ENCODE results near the gene MYO1H.

DNA sequence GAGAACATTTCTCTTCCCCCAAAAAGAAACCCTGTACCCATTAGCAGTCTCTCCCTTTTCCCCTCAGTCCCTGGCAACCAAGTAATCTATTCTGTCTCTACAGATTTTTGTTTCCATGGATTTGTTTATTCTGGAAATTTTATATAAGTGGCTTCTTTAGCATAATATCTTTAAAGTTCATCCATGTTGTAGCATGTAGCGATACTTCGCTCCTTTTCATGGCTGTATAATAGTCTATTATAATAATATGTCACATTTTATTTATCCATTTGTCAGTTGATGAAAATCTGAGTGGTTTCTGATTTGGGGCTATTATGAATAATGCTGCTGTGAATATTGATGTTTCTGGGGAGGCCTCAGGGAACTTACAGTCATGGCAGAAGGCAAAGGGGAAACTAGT is 12.8 kb upstream of the MYO1H start:
- TF ChIP-seq ZZZ3 (CRISPR knock-in tag; IDR thresholded peaks at IDR 0.05; ENCODE audit: borderline replicate concordance): no peak
- no peak for TF ChIP-seq ZNF18 (CRISPR knock-in tag; IDR thresholded peaks at IDR 0.05; ENCODE audit: insufficient replicate concordance)
- no peak for TF ChIP-seq BRCA1 (CRISPR knock-in tag; IDR thresholded peaks at IDR 0.05)
- TF ChIP-seq KAT8 (CRISPR knock-in tag; IDR thresholded peaks at IDR 0.05): no peak
- TF ChIP-seq MTA1 (CRISPR knock-in tag; IDR thresholded peaks at IDR 0.05; ENCODE audit: borderline replicate concordance): no peak
- TF ChIP-seq, protein P1, sequence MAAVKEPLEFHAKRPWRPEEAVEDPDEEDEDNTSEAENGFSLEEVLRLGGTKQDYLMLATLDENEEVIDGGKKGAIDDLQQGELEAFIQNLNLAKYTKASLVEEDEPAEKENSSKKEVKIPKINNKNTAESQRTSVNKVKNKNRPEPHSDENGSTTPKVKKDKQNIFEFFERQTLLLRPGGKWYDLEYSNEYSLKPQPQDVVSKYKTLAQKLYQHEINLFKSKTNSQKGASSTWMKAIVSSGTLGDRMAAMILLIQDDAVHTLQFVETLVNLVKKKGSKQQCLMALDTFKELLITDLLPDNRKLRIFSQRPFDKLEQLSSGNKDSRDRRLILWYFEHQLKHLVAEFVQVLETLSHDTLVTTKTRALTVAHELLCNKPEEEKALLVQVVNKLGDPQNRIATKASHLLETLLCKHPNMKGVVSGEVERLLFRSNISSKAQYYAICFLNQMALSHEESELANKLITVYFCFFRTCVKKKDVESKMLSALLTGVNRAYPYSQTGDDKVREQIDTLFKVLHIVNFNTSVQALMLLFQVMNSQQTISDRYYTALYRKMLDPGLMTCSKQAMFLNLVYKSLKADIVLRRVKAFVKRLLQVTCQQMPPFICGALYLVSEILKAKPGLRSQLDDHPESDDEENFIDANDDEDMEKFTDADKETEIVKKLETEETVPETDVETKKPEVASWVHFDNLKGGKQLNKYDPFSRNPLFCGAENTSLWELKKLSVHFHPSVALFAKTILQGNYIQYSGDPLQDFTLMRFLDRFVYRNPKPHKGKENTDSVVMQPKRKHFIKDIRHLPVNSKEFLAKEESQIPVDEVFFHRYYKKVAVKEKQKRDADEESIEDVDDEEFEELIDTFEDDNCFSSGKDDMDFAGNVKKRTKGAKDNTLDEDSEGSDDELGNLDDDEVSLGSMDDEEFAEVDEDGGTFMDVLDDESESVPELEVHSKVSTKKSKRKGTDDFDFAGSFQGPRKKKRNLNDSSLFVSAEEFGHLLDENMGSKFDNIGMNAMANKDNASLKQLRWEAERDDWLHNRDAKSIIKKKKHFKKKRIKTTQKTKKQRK (IDR thresholded peaks at IDR 0.05; ENCODE audit: low read length): no peak
- TF ChIP-seq, protein P2, sequence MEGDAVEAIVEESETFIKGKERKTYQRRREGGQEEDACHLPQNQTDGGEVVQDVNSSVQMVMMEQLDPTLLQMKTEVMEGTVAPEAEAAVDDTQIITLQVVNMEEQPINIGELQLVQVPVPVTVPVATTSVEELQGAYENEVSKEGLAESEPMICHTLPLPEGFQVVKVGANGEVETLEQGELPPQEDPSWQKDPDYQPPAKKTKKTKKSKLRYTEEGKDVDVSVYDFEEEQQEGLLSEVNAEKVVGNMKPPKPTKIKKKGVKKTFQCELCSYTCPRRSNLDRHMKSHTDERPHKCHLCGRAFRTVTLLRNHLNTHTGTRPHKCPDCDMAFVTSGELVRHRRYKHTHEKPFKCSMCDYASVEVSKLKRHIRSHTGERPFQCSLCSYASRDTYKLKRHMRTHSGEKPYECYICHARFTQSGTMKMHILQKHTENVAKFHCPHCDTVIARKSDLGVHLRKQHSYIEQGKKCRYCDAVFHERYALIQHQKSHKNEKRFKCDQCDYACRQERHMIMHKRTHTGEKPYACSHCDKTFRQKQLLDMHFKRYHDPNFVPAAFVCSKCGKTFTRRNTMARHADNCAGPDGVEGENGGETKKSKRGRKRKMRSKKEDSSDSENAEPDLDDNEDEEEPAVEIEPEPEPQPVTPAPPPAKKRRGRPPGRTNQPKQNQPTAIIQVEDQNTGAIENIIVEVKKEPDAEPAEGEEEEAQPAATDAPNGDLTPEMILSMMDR (CRISPR knock-in tag; IDR thresholded peaks at IDR 0.05): no peak

All from HepG2 (cell line).